Neuronal stem cell (in vitro differentiated cells): ENCODE data around the gene JSRP1. TPM values are rescaled to one million over a fixed set of nuclear protein-coding genes. Genes with fewer than 3 reads are reported as not detected.

Experiments used
- DNase-seq: peaks from one replicate; pipeline ENCODE4 v3.0.0-alpha.2; 2013; ENCODE audit warnings: low spot score
- H2AFZ ChIP-seq: one replicate; pipeline ENCODE4 v1.6.1; 2013; ENCODE audit warnings: mild to moderate bottlenecking, low read length, inconsistent platforms
- H2AK5ac ChIP-seq: 2 replicates; pipeline ENCODE4 v1.6.1; 2013; ENCODE audit warnings: low read depth, mild to moderate bottlenecking, inconsistent platforms, low read length, moderate library complexity, mixed read lengths
- H2BK120ac ChIP-seq: 2 replicates; pipeline ENCODE4 v1.6.1; 2013; ENCODE audit warnings: low read depth, mild to moderate bottlenecking, inconsistent platforms, low read length, moderate library complexity, mixed read lengths
- H2BK12ac ChIP-seq: one replicate; pipeline ENCODE4 v1.6.1; 2013; ENCODE audit warnings: low read length, inconsistent platforms
- H2BK15ac ChIP-seq: 2 replicates; pipeline ENCODE4 v1.6.1; 2013; ENCODE audit warnings: mild to moderate bottlenecking, low read length, inconsistent platforms, mixed read lengths
- H2BK5ac ChIP-seq: one replicate; pipeline ENCODE4 v1.6.1; 2013; ENCODE audit warnings: inconsistent platforms, mild to moderate bottlenecking, low read length, moderate library complexity
- H3K14ac ChIP-seq: one replicate; pipeline ENCODE4 v1.6.1; 2013; ENCODE audit warnings: low read length, inconsistent platforms
- H3K18ac ChIP-seq: 2 replicates; pipeline ENCODE4 v1.6.1; 2013; ENCODE audit warnings: low read length, inconsistent platforms
- H3K23ac ChIP-seq: 2 replicates; pipeline ENCODE4 v1.6.1; 2013; ENCODE audit warnings: low read depth, mild to moderate bottlenecking, mixed read lengths, low read length, inconsistent platforms; ENCODE audit not compliant: poor library complexity
- H3K27ac ChIP-seq: replicated peaks from 3 replicates; pipeline ENCODE4 v1.5.1; 2013; ENCODE audit warnings: low read length, inconsistent platforms
- H3K27me3 ChIP-seq, 3 experiments: 2 replicates each; pipeline ENCODE4 v1.6.1; 2013; ENCODE audit warnings: low read length in 3 of 3, mild to moderate bottlenecking in 2 of 3, inconsistent platforms in 1 of 3, low read depth in 1 of 3, mixed read lengths in 1 of 3, moderate library complexity in 1 of 3; ENCODE audit not compliant: control insufficient read depth in 3 of 3, insufficient read depth in 3 of 3
- H3K36me3 ChIP-seq, 2 donors: replicated peaks in 1 of 2; 2 replicates each; pipeline ENCODE4 v1.6.1; 2013; ENCODE audit warnings: low read length in 2 of 2; ENCODE audit not compliant: control insufficient read depth in 2 of 2, insufficient read depth in 2 of 2
- H3K4ac ChIP-seq: 2 replicates; pipeline ENCODE4 v1.6.1; 2013; ENCODE audit warnings: inconsistent platforms, mild to moderate bottlenecking, low read length, moderate library complexity
- H3K4me1 ChIP-seq, 2 donors: 1 replicate in 1 of 2; 2 replicates in 1 of 2; pipeline ENCODE4 v1.6.1; 2013; ENCODE audit warnings: low read length in 2 of 2, low read depth in 1 of 2; ENCODE audit not compliant: control insufficient read depth in 2 of 2, insufficient read depth in 1 of 2
- H3K4me2 ChIP-seq: one replicate; pipeline ENCODE4 v1.6.1; 2013; ENCODE audit warnings: mild to moderate bottlenecking, low read length, inconsistent platforms; ENCODE audit not compliant: insufficient read depth, poor library complexity, severe bottlenecking
- H3K4me3 ChIP-seq, 2 donors: 2 replicates each; pipeline ENCODE4 v1.5.1; 2013; ENCODE audit warnings: low read length in 2 of 2, mild to moderate bottlenecking in 2 of 2, inconsistent platforms in 1 of 2, moderate library complexity in 1 of 2
- H3K79me1 ChIP-seq: one replicate; pipeline ENCODE4 v1.6.1; 2013; ENCODE audit warnings: low read depth, mild to moderate bottlenecking, inconsistent platforms, low read length, moderate library complexity
- H3K9ac ChIP-seq: one replicate; pipeline ENCODE4 v1.6.1; 2013; ENCODE audit warnings: mild to moderate bottlenecking, low read depth, low read length, inconsistent platforms; ENCODE audit not compliant: poor library complexity
- H3K9me3 ChIP-seq, 2 donors: replicated peaks in 1 of 2; 2 replicates each; pipeline versions ENCODE3 to v1.6.1; 2013; ENCODE audit warnings: low read length in 2 of 2, mild to moderate bottlenecking in 2 of 2, inconsistent platforms in 1 of 2, low read depth in 1 of 2, mixed read lengths in 1 of 2, moderate library complexity in 1 of 2; ENCODE audit not compliant: control insufficient read depth in 2 of 2, insufficient read depth in 1 of 2
- H4K8ac ChIP-seq: one replicate; pipeline ENCODE4 v1.6.1; 2013; ENCODE audit warnings: low read depth, mild to moderate bottlenecking, inconsistent platforms, low read length, moderate library complexity
- H4K91ac ChIP-seq: one replicate; pipeline ENCODE4 v1.6.1; 2013; ENCODE audit warnings: low read length, low read depth, mild to moderate bottlenecking, inconsistent platforms; ENCODE audit not compliant: poor library complexity
- WGBS, 2 donors: extraction: QIAGEN DNeasy Blood & Tissue Kit; methylation state at CpG; one replicate each; pipeline ENCODE4 v1.1.7; 2013; ENCODE audit warnings: missing lambda C conversion rate in 2 of 2, mixed read lengths in 1 of 2; ENCODE audit not compliant: insufficient read length in 2 of 2, insufficient replicate concordance in 1 of 2; ENCODE audit errors: extremely low coverage in 2 of 2; 5-methylcytosine and 5-hydroxymethylcytosine counted together
- polyA plus RNA-seq, 2 experiments: library from polyadenylated mRNA; stranded (reverse); fragments of 200-250 nt; gene quantifications; one replicate each; pipeline ENCODE4 v1.2.3, GENCODE V29; 2013

Gene JSRP1, protein sequence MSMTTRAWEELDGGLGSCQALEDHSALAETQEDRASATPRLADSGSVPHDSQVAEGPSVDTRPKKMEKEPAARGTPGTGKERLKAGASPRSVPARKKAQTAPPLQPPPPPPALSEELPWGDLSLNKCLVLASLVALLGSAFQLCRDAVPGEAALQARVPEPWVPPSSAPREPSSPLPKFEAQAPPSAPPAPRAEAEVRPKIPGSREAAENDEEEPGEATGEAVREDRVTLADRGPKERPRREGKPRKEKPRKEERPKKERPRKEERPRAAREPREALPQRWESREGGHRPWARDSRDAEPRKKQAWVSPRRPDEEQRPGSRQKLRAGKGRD
- polyA plus RNA-seq (2013, experiment 1 of 2): 0.22 TPM
- polyA plus RNA-seq (2013, experiment 2 of 2): 0.15 TPM

GRCh38 chr19:2255982-2256685 lies at the start of gene JSRP1:
TSS of gene JSRP1 (minus strand) at chr19:2256417. CDS start at chr19:2255314, 1,103 bp downstream.
- H2AFZ ChIP-seq: no peak within 1 kb of the TSS
- H3K23ac ChIP-seq: no peak within 1 kb of the TSS
- peak within 1 kb of the TSS; percentile 85 for H2BK15ac ChIP-seq
- H3K9me3 ChIP-seq: peaks cover 0 to 6% of the 10 kb centered on the region in 2 donors
- no peak within 1 kb of the TSS for H3K27ac ChIP-seq
- H3K4me3 ChIP-seq: no peak within 1 kb of the TSS
- H3K4ac ChIP-seq: peak within 1 kb of the TSS; percentile 76
- no peak within 1 kb of the TSS for H3K4me2 ChIP-seq
- H2BK120ac ChIP-seq: no peak within 1 kb of the TSS
- H3K4me1 ChIP-seq: peaks cover 0 to 12% of the 10 kb centered on the region in 2 donors
- H2BK12ac ChIP-seq: peak within 1 kb of the TSS; percentile 73
- H3K36me3 ChIP-seq: no peaks in the 10 kb centered on the region
- H3K14ac ChIP-seq: peak within 1 kb of the TSS; percentile 56
- H2BK5ac ChIP-seq: no peak within 1 kb of the TSS
- peak within 1 kb of the TSS; percentile 48 for H3K18ac ChIP-seq
- H2AK5ac ChIP-seq: peak within 1 kb of the TSS; percentile 99
- no peak for DNase-seq
- H3K9ac ChIP-seq: peak within 1 kb of the TSS; percentile 60
- H4K8ac ChIP-seq: no peak within 1 kb of the TSS
- H4K91ac ChIP-seq: peak within 1 kb of the TSS; percentile 64
- peaks cover 2 to 24% (median 3%) of the 10 kb centered on the region in 3 experiments for H3K27me3 ChIP-seq
- H3K79me1 ChIP-seq: no peaks in the 10 kb centered on the region
- no CpG with 5 or more reads among the region's 24 CpGs for WGBS, 2 donors

GRCh38 chr19:2305452-2306280 lies 49.4 kb upstream of the JSRP1 start:
- DNase-seq: no peak
- H4K91ac ChIP-seq: peak overlapping the region; percentile 72
- H3K4me3 ChIP-seq: no peak overlapping the region
- H2BK120ac ChIP-seq: peak overlapping the region; percentile 87
- no peak overlapping the region for H4K8ac ChIP-seq
- no peak overlapping the region for H3K23ac ChIP-seq
- H3K9ac ChIP-seq: peak overlapping the region; percentile 21
- H2AFZ ChIP-seq: no peak overlapping the region
- H2BK12ac ChIP-seq: peak overlapping the region; percentile 10
- peak overlapping the region; percentile 97 for H2AK5ac ChIP-seq
- peak overlapping the region; percentile 53 for H2BK5ac ChIP-seq
- no peaks in the 10 kb centered on the region for H3K36me3 ChIP-seq
- peaks cover 0 to 77% (median 28%) of the 10 kb centered on the region in 3 experiments for H3K27me3 ChIP-seq
- WGBS, 2 donors: no CpG with 5 or more reads among the region's 19 CpGs
- no peak overlapping the region for H3K14ac ChIP-seq
- H3K18ac ChIP-seq: no peak overlapping the region
- no peak overlapping the region for H3K4ac ChIP-seq
- no peak overlapping the region for H3K27ac ChIP-seq
- no peaks in the 10 kb centered on the region for H3K79me1 ChIP-seq
- no peak overlapping the region for H3K4me2 ChIP-seq
- peaks cover 8 to 14% of the 10 kb centered on the region in 2 donors for H3K4me1 ChIP-seq
- peak overlapping the region; percentile 58 for H2BK15ac ChIP-seq
- H3K9me3 ChIP-seq: no peaks in the 10 kb centered on the region

GRCh38 chr19:2303211-2303798 lies 47.1 kb upstream of the JSRP1 start:
- H3K18ac ChIP-seq: peak overlapping the region; percentile 93

More at GRCh38 chr19:2303211-2303798, 47.1 kb upstream of the JSRP1 start:
- Histone ChIP-seq H3K36me3 (no peaks in the 10 kb centered on the region), H3K23ac (peak overlapping the region; percentile 96), H2AFZ (peak overlapping the region; percentile 100), H3K14ac (peak overlapping the region; percentile 99), H3K4ac (no peak overlapping the region), H3K27me3 (peaks cover 0 to 53% (median 22%) of the 10 kb centered on the region in 3 experiments), H3K79me1 (no peaks in the 10 kb centered on the region), H3K9ac (no peak overlapping the region), H2BK15ac (peak overlapping the region; percentile 99), H2BK12ac (peak overlapping the region; percentile 90), H2AK5ac (peak overlapping the region; percentile 97), H3K9me3 (no peaks in the 10 kb centered on the region), H4K91ac (no peak overlapping the region), H3K27ac (no peak overlapping the region), H3K4me3 (no peak overlapping the region), H3K4me2 (no peak overlapping the region), H2BK5ac (peak overlapping the region; percentile 98), H4K8ac (no peak overlapping the region), H3K4me1 (peaks cover 8 to 14% of the 10 kb centered on the region in 2 donors), H2BK120ac (peak overlapping the region; percentile 81)
- no CpG with 5 or more reads among the region's 26 CpGs for WGBS, 2 donors
- no peak for DNase-seq
